HG03460 (cell line): ENCODE measurements around the gene MTURN.
"Not testable (repeated sequence)": the region's sequence is repeated elsewhere in the genome, so short reads cannot be mapped to it uniquely, and the experiment has no call there.

Source experiments
- ATAC-seq: cut with Tn5 transposase; IDR thresholded peaks from one replicate; pipeline ENCODE4 v1.9.1; 2021; ENCODE audit not compliant: unreplicated experiment

Gene MTURN

DNA sequence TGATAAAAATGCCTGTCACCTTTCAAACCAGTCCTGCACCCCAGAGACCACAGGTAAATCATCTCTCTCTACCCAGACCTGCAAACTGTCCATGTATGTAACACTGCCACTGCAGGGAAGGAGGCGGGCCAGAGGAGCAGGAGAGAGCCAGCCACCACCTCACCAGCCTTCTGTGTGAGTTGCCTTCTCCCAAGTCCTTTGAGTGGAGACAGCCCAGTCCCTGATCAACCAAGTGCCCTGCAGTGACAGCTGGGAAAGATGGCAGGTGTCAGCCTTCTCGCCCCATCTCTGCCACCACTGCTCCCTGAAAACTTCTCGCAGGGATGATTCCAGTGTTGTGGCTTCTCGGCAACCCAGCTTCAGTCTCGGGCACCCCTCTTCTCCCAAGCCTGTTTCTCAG, 42.4 kb downstream of the MTURN start:
- no peak for ATAC-seq

DNA sequence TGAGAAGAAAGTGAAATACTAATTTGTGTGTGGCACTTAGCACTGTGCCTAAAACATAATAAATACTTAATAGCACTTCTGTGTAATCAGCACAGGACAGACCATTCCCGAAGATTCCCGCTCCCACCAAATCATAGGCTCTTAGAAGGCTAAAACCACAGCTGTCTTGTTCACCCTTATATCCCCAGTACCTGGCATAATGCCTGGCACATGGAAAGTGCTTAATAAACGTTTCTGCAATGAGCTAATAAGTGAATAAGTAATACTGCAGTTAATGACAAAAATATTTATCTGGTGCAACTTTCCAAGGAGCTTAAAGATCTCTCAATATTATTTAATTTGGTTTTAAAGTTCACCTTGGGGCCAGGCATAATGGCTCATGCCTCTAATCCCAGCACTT, 43.2 kb downstream of the MTURN start:
- no peak for ATAC-seq

DNA sequence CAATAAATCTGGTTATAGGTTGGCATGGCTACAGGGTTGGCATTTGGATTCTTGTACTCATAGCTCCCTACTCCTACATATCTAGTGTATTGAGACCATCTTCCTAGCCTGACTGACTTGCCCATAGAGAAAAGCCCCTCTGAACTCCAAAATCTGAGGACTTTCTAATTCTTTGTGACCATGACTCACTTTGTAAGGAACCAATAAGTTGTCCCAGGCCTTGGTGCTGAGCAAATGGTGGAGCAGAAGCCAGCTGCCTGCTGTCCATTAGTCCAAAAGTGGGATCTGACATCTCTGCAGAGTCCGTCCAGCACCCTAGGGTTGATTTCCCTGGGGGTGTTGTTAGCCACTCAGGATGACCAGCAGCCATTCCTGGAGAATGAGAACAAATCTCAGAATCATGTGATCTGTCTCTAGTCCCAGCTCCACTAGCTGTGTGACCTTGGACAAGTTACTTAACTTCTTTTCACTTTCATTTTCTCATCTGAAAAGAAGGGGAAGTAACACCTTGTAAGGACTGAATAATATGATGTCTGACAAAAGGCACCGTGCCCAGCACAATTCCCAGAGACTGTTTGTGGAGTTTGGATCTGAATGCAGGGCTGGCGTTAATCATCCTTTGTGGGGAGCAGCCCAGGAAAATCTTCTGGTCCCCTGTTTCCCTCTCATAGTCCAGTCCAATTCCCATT, 44.1 kb downstream of the MTURN start:
- ATAC-seq, result peak; percentile 78

DNA sequence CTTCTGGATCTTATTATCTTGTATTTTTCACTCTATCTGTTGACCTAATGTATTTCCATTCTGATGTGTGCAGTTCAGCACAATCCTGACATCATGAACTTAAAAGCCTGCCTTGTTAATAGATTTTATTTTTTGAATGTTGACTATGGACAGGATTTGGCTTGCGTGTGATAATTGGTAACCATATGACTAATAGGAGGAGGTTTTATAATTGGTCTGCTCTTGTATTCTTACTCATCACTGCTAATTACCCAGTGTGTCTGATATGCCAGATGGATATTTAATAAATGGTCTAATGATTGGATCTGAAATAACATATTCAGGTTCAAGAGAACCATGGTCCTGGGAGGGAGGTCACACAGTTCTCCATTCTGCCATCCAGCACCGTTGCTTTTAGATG, 45.9 kb downstream of the MTURN start:
- no peak for ATAC-seq

DNA sequence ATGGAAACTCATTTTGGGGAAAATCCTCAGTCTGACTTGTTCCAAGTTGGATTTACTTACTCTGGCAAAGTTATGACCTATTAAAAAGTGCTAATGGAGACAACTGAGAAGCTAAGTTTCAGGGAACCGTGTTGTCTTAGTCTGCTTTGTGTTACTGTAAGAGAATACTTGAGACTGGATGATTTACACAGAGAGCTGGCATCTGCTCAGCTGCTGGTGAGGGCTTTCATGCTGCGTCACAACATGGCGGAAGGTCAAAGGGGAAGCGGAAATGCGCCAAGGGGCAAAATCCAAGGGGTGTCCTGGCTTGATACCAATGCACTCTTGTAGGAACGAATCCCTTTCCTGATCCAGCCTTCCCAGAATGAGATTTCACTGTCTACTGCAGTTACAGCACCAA, 46.4 kb downstream of the MTURN start:
- no peak for ATAC-seq

DNA sequence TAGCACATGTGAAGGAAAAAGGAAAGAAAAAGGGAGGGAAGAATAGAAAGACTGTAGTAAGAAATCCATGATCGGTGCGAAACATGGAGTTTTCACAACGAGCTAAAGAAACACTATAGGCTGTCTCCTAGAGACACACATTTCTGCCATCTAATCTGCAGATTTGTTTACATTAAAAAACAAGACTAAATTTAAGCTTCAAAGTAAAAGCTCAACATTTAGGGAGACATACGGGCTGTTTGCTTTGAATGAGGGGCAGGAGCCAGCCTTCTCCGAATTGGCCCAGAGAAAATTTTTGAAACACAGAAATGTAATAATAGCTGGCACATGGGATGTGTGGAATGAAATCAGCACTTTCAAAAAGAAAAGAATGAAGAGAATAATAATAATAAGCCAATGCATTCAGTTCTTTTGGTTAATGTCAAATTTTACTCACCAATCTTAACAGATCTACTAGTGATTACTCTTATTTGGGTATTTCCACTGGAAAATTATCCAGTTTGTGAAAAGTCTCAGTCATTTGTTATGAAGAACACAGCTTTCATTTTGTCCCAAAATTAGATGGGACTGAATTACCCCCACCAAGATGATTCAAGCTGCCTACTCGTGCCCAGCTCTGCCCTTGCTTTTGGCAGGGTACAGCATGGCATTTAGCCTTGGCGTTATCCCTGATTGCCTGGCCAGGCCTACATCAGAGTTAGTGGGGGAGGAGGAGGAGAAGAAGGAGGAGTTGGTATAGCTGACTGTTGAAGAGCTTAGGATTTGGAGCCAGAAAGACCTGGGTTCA, 47.1 kb downstream of the MTURN start:
- ATAC-seq, result no peak

DNA sequence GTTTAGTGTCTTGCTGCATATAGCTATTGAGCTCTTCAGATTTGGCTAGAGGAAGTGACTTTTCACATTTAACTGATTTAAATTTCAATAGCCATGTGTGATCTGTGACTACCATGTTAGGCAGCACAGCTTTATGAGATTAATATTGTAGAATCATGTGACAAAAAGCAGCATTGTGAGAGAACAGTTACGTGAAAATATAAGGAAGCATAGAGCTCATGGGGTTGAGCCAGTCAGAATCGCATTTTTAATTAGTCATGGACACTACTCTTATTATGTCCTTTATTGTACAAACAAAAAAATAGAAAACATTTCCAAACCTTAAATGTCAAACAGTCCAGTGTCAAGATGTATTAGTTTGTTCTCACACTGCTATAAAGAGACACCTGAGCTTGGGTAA, 48.0 kb downstream of the MTURN start:
- no peak for ATAC-seq

DNA sequence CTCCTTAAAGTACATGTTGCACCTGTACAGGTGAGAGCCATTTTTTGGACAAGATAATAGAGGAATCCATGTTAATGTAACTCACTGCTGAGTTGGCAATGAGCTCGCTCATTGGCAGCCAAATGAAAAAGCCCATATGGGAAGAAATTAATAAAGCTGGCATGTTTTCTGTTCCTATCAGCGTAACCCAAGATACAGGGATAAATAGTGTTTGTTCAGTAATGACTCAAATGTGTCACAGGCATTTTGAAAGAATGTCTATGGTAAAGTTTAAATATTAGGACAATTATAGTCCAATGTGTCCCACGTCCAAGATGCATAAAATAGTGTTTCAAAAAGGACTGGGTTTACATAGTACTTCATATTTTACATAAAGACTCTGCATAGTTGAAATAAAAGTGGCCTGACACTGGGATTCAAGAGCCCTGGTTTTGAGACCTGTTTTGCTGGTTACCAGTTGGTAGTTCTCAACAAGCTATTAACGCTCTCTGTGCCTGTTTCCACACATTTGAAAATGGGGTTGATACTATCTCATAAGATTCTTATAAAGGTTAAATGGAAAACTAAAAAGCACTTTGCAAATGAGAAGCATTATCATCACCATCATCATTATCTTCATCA, 49.1 kb downstream of the MTURN start:
- no peak for ATAC-seq

DNA sequence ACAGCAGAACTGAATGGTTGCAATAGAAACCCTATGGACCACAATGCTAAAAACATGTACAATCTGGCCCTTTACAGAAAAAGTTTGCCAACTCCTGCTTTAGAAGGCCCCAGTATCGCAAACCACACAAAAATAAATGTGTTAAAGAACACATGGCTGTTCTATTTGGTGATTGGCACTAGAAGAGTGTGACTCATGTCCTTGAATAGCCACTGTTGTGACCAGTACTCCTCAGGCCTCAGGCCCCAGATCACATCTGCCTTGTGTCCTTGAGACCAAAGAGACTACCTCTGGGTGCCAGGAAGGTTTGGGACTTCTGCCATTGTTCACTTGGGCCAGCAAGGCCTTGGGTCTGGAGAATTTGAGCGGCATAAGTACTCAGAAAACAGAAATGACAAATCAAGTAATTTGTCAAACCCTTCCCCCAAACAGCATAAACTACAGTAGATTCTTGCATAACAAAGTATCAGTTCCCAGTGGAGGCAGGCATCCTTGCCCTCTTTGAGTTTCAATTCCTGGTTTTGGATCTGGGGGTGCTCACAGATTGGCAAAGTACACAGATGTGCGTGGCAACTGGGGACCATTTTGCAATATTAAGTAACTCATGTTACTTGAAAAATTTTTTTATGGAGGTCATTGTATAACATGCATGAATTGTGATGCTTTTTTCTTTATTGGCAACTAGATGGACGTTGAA, 50.2 kb downstream of the MTURN start:
- no peak for ATAC-seq

DNA sequence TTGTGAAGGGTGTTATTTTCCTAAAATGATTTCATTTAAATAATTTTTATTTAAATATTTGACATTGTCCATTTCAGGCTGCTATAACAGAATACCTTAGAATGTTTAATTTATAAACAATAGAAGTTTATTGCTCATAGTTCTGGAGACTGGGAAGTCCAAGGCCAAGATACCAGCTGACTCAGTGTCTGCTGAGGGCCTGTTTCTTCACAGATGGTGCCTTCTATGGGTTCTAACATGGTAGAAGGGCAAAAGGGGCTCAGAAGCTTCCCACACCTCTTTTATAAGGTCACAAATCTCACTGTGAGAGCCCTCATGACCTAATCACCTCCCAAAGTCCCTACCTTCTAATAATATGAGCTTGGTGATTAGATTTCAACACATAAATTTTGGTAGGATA, 50.7 kb downstream of the MTURN start:
- ATAC-seq, result no peak

DNA sequence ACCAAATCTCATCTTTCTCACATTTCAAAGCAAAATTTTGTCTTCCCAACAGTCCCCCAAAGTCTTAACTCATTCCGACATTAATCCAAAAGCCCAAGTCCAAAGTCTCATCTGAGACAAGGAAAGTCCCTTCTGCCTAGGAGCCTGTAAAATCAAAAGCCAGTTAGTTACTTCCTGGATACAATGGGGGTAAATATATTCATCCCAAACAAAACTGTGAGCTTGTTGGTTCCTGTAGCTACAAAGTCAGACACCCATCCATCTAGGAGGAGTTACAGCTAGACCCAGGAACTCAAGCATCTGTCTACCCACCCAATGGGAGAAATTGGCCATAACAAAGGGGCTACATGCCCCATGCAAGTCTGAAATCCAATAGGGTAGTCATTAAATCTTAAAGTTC, 51.9 kb downstream of the MTURN start:
- no peak for ATAC-seq

DNA sequence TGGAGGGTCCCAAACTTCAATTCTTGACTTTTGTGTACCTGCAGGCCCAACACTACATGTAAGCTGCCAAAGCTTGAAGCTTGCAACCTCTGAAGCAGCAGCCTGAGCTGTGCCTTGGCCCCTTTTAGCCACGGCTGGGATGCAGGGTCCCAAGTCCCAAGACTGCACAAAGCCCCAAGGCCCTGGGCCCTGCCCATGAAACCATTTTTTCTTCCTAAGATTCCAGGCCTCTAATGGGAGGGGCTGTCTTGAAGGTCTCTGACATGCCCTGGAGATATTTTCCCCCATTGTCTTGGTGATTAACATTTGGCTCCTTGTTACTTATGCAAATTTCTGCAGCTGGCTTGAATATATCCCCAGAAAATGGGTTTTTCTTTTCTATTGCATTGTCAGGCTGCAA, 52.7 kb downstream of the MTURN start:
- no peak for ATAC-seq

DNA sequence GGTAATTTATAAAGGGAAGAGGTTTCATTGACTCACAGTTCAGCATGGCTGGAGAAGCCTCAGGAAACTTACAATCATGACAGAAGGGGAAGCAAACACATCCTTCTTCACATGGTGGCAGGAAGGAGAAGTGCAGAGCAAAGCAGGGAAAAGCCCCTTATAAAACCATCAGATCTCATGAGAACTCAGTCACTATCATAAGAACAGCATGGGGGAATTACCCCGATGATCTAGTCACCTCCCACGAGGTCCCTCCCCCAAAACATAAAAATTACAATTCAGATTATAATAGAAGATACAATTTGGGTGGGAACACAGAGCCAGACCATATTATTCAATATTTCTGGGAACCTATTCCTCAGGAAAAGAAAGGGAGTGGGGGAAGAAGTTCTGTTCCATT, 53.6 kb downstream of the MTURN start:
- not testable (repeated sequence) for ATAC-seq

DNA sequence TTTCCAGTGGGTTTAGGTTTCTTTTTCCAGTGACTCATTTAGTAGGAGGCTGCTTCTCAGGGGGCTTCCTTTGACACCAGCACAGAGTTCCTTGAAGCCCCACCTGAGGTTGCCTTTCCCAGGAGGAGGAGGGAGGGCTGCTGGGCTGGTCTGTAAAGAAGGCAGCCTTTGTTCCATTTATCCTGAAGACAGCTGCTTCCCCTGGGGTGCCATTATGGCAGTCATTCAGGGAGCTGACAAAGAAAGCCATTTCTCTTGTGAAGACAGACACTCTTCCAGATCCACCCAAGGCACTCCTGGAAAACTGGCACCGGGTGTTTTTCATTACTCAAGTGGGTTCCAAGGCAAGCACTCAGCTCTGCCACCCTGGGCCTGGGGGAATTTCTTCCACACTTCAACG, 54.0 kb downstream of the MTURN start:
- no peak for ATAC-seq

DNA sequence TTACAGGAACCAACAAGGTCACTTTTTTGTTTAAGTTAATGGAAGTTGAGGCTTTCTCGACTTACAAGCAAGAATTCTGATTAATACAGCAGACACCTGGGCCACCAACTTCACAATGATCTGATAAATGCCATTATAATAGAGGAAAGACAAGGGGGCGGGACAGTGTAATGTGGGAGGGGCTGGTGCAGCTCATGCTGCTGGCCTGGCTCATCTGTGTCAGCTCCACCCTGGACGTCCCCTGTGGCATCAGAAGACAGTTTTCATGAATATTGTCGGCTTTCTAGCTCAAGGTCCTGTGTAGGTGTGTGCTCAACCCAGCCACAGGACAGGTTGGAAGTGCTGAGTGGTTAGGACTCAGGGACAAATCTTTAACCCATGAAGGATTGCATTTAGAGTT, 57.0 kb downstream of the MTURN start:
- no peak for ATAC-seq

DNA sequence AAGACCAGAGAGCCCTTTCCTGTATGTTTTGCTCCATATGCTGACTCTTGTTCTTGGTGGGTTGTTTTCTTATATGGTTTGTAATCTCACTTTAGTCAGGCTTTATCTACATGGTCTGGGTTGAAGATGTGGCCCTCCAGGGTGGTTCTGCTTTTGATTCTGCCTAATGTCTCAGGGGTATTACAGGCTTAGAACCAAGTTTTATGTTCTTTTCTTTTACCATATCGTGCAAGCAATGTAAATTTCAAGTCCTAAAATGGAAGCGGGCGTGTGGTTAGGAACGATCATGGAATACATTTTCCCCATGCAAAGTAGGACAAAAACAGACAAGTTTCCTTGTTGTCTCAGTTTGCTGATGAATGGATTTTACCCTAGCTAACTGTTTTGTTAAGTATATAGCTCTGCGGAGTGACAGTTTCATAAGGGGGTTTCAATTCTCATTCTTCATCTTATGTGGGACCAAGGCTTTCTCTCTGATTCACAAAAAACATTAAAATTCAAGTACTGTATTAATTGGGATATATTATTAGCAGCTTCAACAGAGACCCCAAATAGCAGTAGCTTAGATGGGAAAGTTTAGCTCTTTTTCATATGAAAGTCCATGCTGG, 58.7 kb downstream of the MTURN start:
- no peak for ATAC-seq

DNA sequence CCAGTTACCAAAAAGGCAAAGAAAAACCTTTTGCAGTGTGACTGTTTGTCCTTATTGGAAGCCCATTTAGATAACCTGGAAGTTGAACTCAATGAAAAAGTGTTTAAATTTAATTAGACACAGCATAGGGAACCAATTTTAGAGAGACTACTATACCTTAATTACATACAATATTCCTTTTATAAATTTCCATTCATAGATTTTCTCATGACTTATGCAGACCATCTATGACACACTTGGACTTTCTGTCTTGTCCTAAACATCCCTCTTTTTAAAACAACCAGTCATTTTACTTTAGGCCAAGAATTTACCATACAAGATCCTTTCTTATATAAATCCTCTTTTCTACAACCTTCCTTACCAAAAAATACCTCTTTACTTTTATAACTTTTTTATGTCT, 61.6 kb downstream of the MTURN start:
- ATAC-seq, result no peak

DNA sequence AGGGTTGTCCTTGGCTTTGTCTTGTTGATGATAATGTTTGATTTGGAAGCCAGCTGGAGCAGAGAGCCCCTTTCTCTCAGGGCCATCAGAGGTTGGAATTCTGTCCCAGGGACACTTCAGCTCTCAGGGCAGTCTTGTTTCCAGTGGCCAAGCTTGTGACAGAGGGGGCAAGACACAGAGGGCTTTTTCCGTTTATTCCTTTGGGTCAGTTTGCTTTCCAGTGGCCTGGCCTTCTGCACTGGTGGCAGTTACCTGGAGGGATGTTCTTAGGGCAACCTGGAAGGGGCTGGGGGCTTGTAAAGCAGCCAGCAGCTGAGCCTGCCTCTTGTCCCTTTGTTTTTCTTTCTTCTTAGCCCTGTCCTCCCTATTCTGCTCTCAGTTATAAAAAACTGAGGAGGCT, 62.7 kb downstream of the MTURN start:
- no peak for ATAC-seq

DNA sequence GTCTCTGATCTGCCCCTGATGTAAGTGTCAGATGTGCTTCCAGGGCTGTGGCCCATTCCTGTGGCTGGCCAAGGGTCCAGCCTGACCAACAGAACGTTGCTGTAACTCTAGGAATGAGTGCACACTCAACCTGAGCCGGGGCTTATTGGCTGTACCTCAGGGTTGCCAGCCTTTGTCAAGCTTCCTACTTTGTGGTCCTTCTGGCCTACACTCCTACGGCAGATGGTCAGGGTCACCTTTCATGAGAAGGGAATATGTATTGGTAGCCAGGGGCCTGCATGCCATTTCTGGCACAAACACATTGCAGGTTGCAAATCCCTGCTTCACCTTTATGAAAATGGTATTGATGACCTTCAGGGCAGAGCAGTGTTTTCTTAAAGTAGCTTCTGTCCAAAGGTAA, 64.5 kb downstream of the MTURN start:
- ATAC-seq, result no peak

DNA sequence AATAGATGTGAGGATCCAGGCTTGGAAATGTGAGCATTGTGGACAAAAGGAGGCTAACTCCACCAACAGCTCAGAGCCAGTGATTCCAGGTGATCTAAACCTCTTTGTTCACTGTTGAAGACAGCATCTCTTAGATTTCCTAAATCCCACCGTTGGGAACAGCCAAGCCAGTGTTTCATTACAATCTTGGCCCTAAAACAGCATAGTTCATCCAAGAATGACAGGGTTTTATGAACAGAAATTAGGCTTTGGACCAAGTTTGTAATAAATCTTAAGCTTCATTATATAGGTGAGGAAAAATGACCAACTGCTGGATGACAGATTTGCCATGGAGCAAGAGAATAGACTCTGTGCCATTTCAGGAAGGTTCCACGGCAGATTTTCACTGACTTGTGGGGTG, 65.8 kb downstream of the MTURN start:
- no peak for ATAC-seq

DNA sequence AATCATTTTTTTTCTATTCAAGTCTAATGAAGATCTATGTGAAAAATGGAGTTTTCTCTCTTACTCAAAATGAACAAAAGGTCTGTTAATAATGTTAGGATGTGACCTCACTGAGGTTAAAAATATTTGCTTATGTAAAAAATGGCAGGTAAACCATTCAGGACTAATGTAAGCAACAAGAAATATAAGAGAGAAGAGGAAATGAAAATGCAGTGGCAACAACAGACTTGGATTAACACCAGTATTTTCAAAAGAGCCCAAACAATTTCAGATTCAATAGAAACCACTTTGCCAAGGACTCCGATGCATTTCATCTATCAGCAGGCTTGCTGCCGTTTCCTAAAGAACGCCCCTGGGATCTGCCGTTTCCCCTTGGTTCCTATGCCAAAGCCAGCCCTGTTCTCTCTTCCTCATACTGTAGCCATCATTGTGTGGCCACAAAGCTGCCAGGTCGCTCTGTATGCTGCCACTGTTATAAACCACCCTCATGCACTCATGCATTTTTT, 66.4 kb downstream of the MTURN start:
- peak; percentile 87 for ATAC-seq
